HG02588 (cell line): ENCODE measurements around the gene CDC14A.

Experiments used
- ATAC-seq: cut with Tn5 transposase; IDR thresholded peaks from one replicate; pipeline ENCODE4 v1.9.1; 2021; ENCODE audit warnings: mild to moderate bottlenecking, moderate library complexity; ENCODE audit not compliant: unreplicated experiment

Gene CDC14A

DNA sequence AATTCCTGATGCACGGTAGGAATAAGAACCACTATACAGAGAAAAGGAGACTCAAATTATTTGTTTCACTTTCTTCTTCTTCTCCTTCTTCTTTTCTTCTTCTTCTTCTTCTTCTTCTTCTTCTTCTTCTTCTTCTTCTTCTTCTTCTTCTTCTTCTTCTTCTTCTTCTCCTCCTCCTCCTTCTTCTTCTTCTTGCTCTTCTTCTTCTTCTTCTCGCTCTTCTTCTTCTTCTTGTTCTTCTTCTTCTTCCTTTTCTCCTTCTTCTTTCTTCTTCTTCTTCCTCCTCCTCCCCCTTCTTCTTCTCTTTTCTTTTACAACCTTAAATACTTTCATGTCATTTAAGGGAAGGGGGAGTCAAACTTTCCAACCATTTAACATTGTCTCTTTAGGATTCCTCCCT is 174.6 kb downstream of the CDC14A start:
- ATAC-seq = no peak

DNA sequence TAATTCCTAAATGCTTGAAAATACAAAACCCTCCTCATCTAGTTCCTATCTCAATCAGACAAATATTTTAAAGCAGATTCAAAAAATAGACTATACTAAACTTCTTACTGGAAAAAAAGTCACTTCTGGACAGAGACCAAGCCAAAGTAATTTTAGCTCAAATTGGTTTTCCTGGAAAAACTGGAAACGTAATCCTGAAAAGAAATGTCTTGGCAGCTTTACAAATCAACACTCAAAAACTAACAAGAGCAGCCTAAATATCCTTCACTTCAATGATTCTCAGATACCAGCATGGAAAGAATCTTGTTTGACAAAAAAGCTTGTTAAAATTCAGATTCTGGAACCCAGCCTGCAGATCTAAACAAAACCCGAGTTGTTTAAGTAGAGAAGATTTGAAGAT is 176.6 kb downstream of the CDC14A start:
- ATAC-seq = no peak

GRCh38 chr1:100530141-100530540 is 177.8 kb downstream of the CDC14A start:
- no peak for ATAC-seq

DNA sequence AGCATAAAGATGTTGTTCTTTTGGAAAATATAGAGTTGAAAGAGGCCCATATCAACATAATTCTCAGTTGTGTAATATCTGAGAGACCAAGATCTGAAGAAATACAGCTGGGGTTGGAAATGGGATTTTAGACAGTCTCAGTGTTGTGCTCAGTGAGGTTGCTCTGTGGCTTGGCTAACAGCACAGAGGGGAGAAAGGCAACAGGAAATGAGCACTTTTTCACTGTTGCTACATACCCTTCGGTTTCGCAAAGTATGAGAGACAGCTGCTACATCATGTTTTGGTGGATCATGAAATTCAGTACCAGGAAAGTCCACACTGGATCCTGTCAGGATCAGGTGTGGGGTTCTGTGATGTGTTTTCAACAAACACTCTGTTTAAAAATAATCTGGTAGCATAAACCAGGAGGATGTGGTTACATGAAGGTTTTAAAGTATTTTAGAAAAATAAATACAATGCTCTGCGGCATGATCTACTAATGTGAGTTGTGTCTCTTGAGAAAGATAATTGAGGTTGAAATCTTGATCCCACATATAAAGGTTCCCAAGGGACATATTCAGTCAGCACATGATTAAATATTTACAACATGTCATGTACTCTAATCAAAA is 178.7 kb downstream of the CDC14A start:
- peak; percentile 94 for ATAC-seq

- ATAC-seq = no peak
Measured at GRCh38 chr1:100532645-100533044, 180.3 kb downstream of the CDC14A start.

DNA sequence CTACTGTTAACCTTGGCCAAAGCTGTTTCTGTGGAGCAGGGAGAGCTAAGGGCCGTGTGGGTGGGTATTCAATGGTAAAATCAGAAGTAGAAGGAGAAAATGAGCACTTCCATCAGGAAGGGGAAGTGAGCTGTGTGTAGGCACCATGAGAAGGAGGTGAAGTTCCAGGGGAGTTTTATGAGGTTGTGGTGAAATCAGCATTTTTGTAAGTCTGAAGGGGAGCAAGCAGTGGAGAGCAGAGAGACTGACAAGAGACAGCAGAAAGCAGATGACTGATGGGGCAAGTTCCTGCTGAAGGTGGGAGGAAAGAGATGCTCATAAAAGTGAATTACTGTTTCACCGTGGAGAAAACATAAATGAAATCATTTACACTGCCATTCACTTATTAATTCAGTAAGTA is 183.0 kb downstream of the CDC14A start:
- ATAC-seq = no peak

GRCh38 chr1:100536031-100536430 is 183.7 kb downstream of the CDC14A start:
- peak; percentile 85 for ATAC-seq

- no peak for ATAC-seq
Measured at GRCh38 chr1:100538913-100539835, 186.9 kb downstream of the CDC14A start.

GRCh38 chr1:100539836-100540536 is 187.7 kb downstream of the CDC14A start:
- no peak for ATAC-seq

DNA sequence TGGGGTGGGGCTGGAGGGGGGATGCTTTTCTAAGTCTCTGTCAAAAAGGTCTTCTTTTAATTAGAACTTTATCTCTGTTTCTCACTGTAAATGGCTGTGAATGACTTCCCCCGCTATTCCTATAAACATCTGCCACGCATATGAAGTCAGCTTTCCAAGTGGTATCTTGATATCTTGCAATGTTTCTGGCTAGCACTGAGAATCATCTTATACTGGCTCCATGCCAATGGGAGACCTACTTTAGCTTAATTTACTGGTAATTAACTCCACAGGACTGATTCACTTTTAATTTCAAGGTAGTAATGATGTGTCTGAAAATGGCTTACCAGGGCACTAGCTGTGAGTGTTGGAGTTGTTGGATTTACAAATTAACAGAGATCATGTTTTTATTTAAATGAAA is 190.0 kb downstream of the CDC14A start:
- ATAC-seq = no peak

DNA sequence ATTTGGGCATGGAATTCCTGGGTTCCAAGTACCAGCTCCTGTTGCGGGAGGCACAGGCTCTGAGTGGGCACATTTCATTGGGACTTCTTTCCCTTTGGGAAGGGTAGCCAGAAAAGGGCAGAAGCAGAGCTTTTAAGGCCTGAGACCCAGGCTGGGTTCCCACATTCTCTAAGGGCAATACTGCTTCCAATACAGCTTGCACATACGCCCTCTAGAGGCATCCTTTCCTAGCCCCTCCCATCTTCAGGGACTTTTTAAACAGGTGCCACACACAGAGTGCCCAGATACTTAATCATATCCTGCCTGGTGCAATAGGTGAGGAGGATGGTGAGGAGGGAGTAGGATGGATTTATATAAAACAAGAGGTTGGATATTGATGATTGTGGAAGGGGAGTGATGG is 191.3 kb downstream of the CDC14A start:
- ATAC-seq = peak; percentile 59

DNA sequence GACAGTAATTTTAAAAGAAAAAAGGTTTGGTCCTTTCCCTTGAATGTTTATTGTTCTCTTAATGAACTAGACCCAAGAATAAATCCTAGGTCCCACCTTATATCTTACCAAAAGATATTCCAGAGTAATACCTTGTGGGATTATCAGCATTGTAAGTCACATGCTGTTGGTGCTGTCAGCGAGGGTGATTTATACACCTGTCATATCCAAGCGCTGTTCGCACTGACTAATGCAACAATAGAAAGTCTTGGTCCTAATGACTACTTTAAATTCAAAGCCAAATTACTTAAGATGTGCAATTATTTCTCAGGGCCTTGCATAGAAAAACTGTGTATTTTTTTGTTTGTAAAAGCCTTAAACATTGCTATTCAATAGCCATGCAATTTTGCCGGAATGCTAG is 192.5 kb downstream of the CDC14A start:
- ATAC-seq = no peak

- ATAC-seq = no peak
Measured at GRCh38 chr1:100545855-100546254, 193.5 kb downstream of the CDC14A start.

DNA sequence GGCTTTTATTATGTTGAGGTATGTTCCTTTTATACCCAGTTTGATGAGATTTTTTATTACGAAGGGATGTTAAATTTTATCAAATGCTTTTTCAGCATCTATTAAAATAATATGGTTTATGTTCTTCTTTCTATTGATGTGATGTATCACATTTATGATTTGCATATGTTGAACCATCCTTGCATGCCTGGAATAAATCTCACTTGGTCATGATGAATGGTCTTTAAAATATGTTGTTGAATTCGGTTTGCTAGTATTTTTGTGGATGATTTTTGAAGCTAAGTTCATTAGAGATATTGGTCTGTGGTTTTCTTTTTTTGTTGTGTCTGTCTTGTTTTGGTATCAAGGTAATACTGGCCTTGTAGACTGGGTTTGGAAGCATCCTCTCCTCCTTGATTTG is 199.7 kb downstream of the CDC14A start:
- ATAC-seq = no peak

DNA sequence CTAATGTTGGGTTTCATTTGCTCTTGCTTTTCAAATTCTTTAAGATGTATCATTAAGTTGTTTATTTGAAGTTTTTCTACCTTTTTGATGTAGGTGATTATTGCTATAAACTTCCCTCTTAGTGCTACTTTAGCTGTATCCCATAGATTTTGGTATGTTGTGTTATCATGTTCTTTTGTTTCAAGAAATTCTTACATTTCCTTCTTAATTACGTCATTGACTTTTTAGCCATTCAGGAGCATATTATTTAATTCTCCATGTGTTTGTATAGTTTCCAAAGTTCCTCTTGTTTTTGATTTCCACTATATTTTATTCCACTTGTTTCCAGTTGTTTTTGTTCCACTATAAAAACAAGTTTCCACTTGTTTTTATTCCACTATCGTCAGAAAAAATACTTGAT is 200.6 kb downstream of the CDC14A start:
- ATAC-seq = no peak

GRCh38 chr1:100556181-100556580 is 203.9 kb downstream of the CDC14A start:
- ATAC-seq = no peak

DNA sequence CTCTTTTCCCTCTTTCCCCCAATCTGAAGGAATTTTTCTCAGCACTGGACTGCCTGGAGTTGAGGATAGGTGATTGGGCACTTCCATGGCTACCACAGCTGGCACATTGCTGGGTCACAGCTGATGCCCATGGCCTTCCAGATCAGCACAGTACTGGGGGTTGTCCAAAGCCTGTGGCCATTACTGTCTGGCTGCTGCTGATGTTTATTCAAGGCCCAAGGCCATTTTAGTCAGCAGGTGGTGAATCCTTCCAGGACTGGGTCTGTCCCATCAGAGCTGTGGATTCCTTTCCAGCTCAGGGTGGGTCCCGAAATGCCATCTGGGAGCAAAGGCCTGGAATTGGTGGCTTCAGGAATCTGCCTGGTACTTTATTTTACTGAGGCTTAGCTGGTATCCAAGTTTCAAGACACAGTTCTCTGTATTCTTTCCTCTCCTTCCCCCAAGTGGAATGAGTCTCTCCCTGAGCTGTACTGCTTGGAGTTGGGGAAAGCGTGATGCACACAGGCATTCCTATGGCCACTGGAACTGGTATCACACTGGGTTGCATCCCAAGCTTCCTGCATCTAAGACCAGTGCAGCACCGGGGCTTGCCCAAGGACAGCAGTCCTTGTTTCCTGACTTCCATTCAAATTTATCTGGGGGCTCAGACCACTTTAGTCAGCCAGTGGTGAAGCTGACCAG is 204.8 kb downstream of the CDC14A start:
- ATAC-seq = no peak

DNA sequence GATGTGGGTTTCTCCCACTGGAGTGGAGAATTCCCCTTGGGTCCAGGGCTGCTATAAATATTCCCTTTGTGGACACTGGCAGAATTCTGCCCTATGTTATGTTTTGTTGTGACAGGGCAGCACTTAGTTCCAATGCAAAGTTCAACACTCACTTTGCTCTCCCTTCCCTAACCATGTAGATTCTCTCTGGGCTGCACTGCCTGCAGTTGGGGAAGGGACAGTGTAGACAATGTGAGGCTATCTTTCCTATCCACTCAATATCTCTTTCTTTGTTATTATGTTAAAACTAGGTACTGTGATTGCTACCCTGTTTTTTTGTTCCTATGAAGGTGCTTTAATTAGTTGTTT is 205.3 kb downstream of the CDC14A start:
- ATAC-seq = no peak

DNA sequence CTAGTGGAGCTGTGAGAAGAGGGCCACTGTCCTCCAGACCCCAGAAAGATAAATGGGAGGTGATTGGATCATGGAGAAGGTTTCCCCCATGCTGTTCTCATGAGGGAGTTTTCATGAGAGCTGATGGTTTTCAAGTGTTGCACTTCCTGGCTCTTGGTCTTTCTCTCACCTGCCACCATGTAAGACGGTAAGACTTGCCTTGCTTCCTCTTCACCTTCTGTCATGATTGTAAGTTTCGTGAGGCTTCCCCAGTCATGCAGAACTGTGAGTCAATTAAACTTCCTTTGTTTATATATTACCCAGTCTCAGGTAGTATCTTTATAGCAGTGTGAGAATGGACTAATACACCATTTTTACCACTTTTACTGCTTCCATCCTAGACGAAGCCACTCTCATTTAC is 213.2 kb downstream of the CDC14A start:
- ATAC-seq = no peak

DNA sequence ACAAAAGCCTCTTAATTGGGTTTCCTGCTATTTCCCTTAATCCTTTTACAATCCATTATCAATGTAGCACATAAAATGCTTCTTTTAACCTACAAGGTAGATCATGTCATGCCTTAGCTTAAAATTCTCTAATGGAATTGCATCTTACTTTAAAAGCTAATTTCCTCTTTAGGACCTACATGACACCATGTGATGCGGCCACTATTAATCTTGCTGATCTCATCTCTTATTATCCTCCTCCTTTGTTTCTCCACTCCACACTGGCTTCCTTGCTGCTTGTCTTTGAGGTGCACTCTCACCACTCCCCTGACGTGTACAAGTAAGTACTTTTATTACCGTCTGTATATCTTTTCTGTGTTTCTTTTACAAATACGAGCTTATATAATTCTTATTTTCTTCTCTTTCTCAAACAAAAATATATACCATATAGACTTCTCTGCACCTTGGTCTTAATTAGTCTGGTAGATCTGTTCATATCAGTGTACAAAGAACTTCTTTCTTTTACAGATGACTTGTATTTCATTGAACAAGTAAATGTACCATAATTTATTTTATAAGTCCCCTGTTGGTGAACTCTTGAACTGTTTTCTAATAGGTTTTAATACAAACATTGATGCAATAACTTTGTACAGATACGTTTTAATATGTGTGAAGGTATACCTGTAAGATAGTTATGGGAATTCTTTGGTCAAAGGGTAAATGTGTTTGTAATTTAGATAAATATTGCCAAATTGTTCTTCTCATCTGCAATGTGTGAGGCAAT is 213.8 kb downstream of the CDC14A start:
- ATAC-seq = no peak

- no peak for ATAC-seq
Measured at GRCh38 chr1:100567062-100567461, 214.8 kb downstream of the CDC14A start.
